ENCODE data around the gene DDAH1.

Gene DDAH1

DNA sequence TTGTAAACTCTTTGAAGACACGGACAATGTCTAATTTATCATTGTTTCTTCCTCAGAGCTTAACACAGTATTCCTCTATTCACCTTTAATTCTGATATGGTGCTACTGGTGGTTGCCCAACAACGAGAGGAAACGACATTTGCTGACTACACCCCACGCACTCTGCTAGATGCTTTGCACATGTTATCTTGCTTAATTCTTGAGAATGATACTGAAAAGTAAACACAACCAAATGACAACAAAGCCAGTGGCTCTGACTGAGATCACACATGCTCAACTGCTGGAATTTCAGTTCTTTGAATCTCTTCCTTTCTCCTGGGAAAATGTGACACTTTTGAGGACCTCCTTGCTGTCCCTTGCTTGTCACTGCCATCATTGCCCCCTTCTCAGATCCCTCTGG, 37.2 kb upstream of the DDAH1 start:
- H3K4me2 ChIP-seq (ENCODE audit: low read length): no peak overlapping the region
- H3K79me2 ChIP-seq (ENCODE audit: low read length): no peaks in the 10 kb centered on the region

DNA sequence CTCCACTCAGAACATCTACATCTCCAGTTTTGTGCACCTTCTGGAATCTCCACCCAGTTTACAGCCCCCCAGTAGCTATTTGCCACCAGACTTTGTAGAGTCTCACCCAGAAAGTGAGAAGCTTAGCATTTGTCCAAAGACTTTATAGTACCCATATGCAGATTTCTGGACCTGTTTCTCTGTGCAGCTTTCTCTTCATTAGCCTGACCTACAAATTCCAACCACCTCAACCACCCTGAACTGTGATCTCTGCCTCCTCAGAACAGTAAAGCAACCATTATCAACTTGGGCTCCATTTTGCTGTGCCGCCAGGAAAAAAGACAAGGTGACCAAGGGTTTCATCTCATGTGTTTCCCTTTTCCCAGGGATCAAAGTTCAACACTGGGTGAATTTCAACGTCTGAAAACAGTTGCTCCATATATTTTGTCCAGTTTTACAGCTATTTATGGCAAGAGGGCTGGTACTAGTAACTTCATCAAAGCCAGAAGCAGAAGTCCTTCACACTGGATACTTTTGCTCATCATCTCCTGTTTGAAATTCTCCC, 36.5 kb upstream of the DDAH1 start:
- H3K79me2 ChIP-seq (ENCODE audit: low read length): no peaks in the 10 kb centered on the region
- H3K9ac ChIP-seq (ENCODE audit: low read length): no peak overlapping the region
- no peaks in the 10 kb centered on the region for H3K9me3 ChIP-seq (ENCODE audit: insufficient read depth, low read length)
- TF ChIP-seq, protein P1, sequence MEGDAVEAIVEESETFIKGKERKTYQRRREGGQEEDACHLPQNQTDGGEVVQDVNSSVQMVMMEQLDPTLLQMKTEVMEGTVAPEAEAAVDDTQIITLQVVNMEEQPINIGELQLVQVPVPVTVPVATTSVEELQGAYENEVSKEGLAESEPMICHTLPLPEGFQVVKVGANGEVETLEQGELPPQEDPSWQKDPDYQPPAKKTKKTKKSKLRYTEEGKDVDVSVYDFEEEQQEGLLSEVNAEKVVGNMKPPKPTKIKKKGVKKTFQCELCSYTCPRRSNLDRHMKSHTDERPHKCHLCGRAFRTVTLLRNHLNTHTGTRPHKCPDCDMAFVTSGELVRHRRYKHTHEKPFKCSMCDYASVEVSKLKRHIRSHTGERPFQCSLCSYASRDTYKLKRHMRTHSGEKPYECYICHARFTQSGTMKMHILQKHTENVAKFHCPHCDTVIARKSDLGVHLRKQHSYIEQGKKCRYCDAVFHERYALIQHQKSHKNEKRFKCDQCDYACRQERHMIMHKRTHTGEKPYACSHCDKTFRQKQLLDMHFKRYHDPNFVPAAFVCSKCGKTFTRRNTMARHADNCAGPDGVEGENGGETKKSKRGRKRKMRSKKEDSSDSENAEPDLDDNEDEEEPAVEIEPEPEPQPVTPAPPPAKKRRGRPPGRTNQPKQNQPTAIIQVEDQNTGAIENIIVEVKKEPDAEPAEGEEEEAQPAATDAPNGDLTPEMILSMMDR (IDR thresholded peaks at IDR 0.05; ENCODE audit: low read depth, low read length): no peak
- no peak for TF ChIP-seq EZH2phosphoT487 (IDR thresholded peaks at IDR 0.05; ENCODE audit: low read depth)
- H3K4me3 ChIP-seq (ENCODE audit: low read length): no peak overlapping the region
- no peaks in the 10 kb centered on the region for H3K36me3 ChIP-seq (replicated peaks; ENCODE audit: low read depth, low read length)
- no peaks in the 10 kb centered on the region for H3K27me3 ChIP-seq (ENCODE audit: low read depth, low read length)
- H3K4me1 ChIP-seq (ENCODE audit: low read length): no peaks in the 10 kb centered on the region
- no peaks in the 10 kb centered on the region for H4K20me1 ChIP-seq (ENCODE audit: insufficient read depth, low read length)
- no peak overlapping the region for H2AFZ ChIP-seq (ENCODE audit: low read depth, low read length)
- no peak overlapping the region for H3K27ac ChIP-seq (ENCODE audit: low read length)
- H3K4me2 ChIP-seq (ENCODE audit: low read length): no peak overlapping the region

More for the DNA sequence above, 37.2 kb upstream of the DDAH1 start:
- TF ChIP-seq, protein P1 (IDR thresholded peaks at IDR 0.05; ENCODE audit: low read depth, low read length): no peak
- TF ChIP-seq EZH2phosphoT487 (IDR thresholded peaks at IDR 0.05; ENCODE audit: low read depth): no peak
- Histone ChIP-seq H3K9me3 (ENCODE audit: insufficient read depth, low read length) (no peaks in the 10 kb centered on the region), H3K27ac (ENCODE audit: low read length) (no peak overlapping the region), H3K4me1 (ENCODE audit: low read length) (no peaks in the 10 kb centered on the region), H4K20me1 (ENCODE audit: insufficient read depth, low read length) (no peaks in the 10 kb centered on the region), H3K36me3 (replicated peaks; ENCODE audit: low read depth, low read length) (no peaks in the 10 kb centered on the region), H3K9ac (ENCODE audit: low read length) (no peak overlapping the region), H3K4me3 (ENCODE audit: low read length) (no peak overlapping the region), H2AFZ (ENCODE audit: low read depth, low read length) (no peak overlapping the region), H3K27me3 (ENCODE audit: low read depth, low read length) (no peaks in the 10 kb centered on the region)

DNA sequence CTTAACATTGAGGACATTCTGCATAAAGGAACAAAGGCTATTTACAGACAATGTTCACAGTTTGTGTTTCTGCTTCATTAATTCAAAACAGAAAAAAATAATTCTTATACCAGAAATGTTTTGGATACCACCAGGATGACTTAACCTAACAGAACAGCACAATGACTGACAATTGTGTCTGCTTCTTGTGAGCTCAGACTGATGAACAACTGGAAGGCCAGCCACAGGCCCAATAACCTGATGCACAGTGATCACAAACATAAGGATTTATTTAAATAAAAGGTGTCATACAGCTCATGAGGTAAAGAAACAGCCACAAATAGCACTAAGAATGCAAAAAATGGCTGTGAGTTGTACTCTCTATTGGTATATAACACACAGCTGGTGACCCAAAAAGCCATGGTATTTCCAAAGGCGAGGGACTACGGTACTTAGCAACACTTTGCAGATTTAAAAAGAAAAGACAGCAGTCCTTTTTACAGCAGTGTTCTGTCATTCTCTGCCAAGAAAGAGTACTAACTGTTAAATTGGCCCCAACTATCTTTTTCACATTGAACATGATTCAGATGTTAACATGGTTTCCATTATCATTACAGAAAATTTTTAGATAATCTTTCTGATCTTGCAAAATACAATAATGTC, 32.1 kb upstream of the DDAH1 start:
- Histone ChIP-seq H3K79me2 (ENCODE audit: low read length) (no peaks in the 10 kb centered on the region), H4K20me1 (ENCODE audit: insufficient read depth, low read length) (no peaks in the 10 kb centered on the region), H3K36me3 (replicated peaks; ENCODE audit: low read depth, low read length) (no peaks in the 10 kb centered on the region), H3K9ac (ENCODE audit: low read length) (no peak overlapping the region), H3K9me3 (ENCODE audit: insufficient read depth, low read length) (no peaks in the 10 kb centered on the region), H3K4me1 (ENCODE audit: low read length) (no peaks in the 10 kb centered on the region), H3K4me2 (ENCODE audit: low read length) (no peak overlapping the region), H3K27ac (ENCODE audit: low read length) (no peak overlapping the region), H3K27me3 (ENCODE audit: low read depth, low read length) (no peaks in the 10 kb centered on the region), H3K4me3 (ENCODE audit: low read length) (no peak overlapping the region), H2AFZ (ENCODE audit: low read depth, low read length) (no peak overlapping the region)
- TF ChIP-seq EZH2phosphoT487 (IDR thresholded peaks at IDR 0.05; ENCODE audit: low read depth): no peak
- TF ChIP-seq, protein P1 (IDR thresholded peaks at IDR 0.05; ENCODE audit: low read depth, low read length): no peak

DNA sequence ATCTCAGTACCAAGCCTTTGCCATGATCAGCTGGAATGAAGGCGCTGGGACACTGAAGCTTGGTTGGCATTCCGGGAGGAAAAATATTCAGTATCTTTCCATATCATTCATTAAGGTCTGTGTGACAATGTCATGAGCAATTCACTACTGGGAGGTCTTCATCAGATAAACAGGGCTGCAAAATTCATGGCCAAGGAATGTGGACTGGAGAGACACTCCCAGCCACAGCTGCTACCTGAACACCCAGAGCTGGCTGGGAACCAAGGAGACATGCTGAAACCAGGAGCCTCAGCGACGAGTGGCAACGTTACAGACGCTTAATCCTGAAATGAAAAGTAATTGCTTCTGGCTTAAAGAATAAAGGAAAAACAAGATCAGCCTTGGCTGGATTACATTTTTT, 30.6 kb upstream of the DDAH1 start:
- no peak overlapping the region for H3K4me2 ChIP-seq (ENCODE audit: low read length)
- no peak for TF ChIP-seq EZH2phosphoT487 (IDR thresholded peaks at IDR 0.05; ENCODE audit: low read depth)
- TF ChIP-seq, protein P1 (IDR thresholded peaks at IDR 0.05; ENCODE audit: low read depth, low read length): no peak
- no peak overlapping the region for H2AFZ ChIP-seq (ENCODE audit: low read depth, low read length)

More for the DNA sequence above, 30.6 kb upstream of the DDAH1 start:
- Histone ChIP-seq H3K27ac (ENCODE audit: low read length) (no peak overlapping the region), H3K4me3 (ENCODE audit: low read length) (no peak overlapping the region), H3K4me1 (ENCODE audit: low read length) (no peaks in the 10 kb centered on the region), H3K79me2 (ENCODE audit: low read length) (no peaks in the 10 kb centered on the region), H3K9ac (ENCODE audit: low read length) (no peak overlapping the region), H4K20me1 (ENCODE audit: insufficient read depth, low read length) (no peaks in the 10 kb centered on the region), H3K9me3 (ENCODE audit: insufficient read depth, low read length) (no peaks in the 10 kb centered on the region), H3K27me3 (ENCODE audit: low read depth, low read length) (no peaks in the 10 kb centered on the region), H3K36me3 (replicated peaks; ENCODE audit: low read depth, low read length) (no peaks in the 10 kb centered on the region)
